ENCODE data around the gene CCNJ.

The CCNJ gene

DNA sequence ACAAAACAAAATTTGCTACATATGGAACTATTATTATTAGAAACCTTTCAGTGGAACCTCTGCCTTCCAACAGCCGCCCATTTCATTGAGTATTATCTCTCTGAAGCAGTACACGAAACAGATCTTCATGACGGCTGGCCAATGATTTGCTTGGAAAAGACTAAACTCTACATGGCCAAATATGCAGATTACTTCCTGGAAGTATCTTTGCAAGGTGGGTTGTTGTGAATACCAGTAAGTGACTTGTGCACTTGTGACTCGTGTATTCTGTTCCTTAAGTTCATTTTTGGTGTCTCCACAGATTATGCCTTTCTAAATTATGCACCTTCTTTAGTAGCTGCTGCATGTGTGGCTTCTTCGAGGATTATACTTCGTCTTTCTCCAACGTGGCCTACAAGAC lies 13.4 kb downstream of the CCNJ start:
- DNase-seq (ENCODE audit: low read depth in 2 of 2): no peak

DNA sequence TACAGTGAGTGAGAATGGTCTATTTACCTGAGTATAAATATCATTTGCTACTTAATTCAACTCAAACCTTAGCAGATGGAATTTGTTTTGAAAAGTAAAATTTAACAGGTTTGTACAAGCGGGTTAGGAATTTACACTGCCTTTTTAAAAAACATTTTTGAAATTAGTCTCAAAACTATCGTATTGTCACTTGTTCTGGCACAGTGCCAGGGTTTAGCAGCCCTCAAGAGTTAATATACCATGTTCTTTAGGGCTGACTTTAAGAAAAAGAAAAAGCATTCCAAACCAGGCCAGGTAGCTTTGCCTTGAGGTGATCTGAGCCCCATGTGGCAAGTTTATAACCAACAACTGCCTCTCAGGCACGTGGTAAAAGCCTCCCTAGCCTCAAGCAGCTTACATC lies 17.8 kb downstream of the CCNJ start:
- no peak for DNase-seq (ENCODE audit: low read depth in 2 of 2)

DNA sequence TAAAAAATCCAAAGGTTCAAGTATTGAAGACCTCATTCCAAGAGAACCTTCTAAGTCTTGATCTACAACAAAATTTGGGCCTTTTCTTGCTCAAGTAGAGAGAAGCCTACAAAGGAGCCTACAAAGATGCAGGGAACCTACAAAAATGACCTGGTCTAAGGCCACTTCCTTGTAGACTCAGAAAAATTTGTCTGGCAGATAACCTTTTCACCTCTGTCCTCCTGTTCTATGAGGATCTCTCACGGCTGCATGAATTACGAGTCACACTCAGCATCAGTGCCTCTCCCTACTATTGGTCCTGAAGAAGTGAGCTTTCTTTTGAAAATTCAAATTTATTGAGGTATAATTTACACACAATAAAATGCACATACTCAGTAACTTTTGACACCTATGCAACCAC lies 29.3 kb downstream of the CCNJ start:
- DNase-seq (ENCODE audit: low read depth in 2 of 2): no peak

DNA sequence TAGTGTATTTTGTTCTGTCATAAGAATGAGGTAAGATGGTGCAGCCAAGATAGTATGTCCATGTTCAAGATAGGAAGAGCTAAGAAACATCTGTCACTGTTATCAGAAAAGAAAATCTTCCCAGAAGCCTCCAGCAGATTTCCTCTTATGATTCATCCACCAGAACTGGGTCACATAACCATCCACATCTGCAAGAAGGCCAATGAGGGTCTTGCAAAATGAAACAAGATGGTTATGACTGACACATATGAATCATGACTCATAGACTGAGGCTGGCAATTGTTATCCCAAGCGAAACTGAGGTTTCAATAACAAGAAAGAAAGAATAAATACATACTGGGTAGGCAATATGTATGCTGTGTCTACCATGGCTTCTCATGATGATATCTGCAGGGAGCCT lies 30.3 kb downstream of the CCNJ start:
- DNase-seq (ENCODE audit: low read depth in 2 of 2): no peak

DNA sequence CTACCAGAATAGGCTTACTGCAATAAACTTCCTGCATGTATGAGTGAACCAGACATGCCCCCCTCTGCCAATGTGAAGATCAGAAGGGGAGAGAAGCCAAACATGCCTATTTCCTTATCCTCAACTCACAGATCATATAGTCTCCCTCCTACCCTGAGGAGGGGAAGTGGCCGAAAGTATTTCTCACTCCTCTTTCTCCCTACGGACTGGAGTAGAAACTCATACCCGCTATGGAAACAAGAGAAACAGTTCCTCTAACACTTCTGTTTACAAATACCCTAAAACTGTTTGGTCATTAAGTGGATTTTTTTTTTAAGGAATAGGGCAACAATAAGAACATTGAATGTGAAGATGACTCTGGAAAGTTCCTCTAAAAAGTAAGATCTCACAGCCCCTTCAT lies 31.4 kb downstream of the CCNJ start:
- DNase-seq (ENCODE audit: low read depth in 2 of 2): no peak

DNA sequence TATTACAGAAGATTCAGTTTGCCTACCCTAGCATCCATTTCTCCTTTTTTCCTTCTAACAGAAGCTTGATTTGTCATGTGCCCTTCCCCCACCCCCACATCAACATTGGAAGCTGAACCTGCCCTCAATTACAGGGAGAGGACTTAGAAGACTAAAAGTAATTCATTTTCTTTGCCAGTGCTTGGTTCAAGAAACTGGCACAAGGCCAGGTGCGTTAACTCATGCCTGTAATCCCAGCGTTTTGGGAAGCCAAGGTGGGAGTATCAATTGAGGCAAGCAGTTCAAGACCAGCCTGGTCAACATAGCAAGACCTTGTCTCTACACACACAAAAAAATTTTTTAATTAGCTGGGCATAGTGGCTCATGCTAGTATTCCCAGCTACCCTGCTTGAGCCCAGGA lies 32.6 kb downstream of the CCNJ start:
- no peak for DNase-seq (ENCODE audit: low read depth in 2 of 2)

DNA sequence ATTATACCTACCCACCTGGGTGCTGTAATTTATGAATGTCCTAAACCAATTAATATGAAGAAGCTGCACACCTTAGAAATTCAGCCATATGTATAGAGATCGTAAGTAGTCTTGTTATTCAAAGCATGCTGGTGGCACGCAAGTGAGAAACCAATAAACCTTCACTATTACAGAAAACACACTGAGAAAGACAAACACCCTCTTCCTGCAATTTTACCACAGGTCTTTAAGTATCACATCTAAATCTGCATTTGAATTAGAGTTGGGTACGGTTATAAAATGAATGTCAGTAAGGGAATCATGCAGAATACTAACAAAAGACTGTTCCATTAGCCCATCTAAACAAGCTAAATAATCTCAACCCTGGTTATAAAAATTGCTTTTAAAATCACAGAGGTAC lies 33.8 kb downstream of the CCNJ start:
- DNase-seq (ENCODE audit: low read depth in 2 of 2): no peak

DNA sequence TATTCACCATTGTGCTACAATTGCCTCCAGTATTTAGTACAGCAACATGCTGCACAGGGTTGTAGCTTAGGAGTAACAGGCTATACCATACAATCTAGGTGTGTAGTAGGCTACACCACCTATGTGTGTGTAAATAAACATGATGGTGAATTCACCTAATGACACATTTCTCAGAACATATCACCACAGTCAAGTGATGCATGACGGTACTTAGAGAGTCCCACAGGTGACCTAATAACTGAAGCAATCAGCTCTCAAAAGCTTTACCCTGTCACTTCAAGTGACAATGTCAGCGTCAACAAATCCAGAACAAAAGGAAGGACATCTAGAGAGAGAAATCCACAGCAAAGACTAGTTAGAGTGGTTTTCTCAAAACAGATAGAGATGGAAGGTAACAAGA lies 38.8 kb downstream of the CCNJ start:
- no peak for DNase-seq (ENCODE audit: low read depth in 2 of 2)

DNA sequence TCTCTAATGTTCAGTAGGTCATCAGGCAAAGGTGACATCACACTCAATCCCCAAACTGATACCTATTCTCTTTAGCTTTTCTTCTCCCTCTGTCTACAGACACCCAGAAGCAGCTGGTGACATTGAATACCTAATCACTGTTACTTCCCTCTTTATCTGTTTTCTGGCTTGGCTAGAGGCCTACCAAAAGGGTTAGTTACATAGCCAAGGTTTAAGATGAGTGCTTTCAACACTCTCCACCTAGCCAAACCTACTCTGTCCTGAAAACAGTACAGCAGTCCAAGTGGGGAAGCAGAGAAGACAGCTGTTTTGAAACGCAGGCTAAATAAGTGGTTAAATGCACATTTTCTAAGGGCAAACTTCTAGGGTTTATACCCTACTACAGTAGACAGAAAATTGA lies 39.4 kb downstream of the CCNJ start:
- DNase-seq (ENCODE audit: low read depth in 2 of 2): no peak

DNA sequence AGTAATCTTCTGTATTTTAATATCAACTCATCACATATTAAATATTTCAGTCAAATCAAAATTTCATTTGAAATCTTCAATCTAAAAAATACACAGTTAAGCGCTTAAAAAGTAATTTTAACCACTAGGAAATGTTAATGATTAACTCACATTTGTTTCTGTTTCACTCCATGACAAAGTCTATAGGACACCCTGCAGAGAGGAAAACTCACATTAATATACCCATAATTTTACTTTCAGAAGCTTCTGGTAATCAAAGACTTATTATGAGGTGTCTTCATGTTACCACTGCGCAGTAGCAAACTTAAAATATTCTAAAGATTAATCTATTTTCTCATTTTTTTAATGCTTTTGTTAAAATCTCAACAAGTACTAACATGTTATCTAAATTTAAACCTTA lies 45.7 kb downstream of the CCNJ start:
- no peak for DNase-seq (ENCODE audit: low read depth in 2 of 2)

DNA sequence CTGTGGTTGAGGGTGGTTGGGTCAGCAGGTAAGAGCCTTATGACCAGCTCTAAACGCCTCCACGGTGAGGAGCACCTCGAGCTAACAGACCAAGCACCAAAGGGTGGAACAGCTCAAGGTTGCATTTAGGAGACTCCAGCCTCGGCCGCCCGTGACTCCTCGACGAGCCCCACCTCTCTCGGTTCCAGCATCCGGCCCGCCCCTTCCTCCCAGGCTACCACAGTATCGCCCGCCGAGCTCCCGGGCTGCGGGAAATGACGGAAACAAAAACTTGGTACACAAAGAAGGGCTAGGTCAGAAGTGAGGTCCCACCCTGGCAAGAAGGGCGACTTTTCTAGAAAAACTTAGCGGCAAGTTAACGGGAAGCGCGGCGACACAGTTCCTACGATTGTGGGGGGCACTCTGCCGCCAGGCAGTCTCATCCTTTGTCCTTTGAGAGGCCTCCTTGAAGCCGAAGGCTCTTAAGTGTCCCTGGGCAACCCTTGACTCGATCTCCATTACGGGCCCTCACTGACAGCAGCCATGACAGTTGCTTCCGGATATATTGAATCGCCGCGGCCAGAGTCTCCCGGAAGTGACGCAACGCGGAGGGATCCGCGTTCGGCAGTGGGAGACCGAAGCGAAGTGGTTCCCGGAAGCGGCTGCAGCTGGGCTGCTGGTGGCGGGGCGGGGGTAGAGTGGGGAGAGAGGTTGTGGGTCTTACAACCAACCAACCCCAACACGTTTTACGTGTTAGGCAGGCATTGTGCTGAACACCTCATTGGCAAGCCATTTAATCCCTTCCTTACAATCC lies 46.5 kb downstream of the CCNJ start:
- peak; percentile 86 to 89 for DNase-seq (ENCODE audit: low read depth in 2 of 2)

DNA sequence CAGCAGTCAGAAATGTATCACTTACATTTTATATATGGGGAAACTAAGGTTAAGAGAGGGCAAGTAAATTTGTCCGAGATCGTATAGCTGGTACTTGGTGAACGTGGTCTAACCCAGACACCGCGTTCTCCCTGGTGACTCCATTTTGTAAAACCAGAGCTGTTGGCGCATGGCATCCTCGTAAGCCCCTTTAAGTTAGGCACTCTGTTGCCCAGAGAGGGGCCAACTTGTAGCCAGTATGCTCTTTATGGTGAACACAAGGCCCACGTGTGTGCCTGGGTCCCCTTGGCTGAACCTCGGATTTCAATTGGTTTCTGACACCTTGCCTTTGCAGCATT lies 47.0 kb downstream of the CCNJ start:
- no peak for DNase-seq (ENCODE audit: low read depth in 2 of 2)

DNA sequence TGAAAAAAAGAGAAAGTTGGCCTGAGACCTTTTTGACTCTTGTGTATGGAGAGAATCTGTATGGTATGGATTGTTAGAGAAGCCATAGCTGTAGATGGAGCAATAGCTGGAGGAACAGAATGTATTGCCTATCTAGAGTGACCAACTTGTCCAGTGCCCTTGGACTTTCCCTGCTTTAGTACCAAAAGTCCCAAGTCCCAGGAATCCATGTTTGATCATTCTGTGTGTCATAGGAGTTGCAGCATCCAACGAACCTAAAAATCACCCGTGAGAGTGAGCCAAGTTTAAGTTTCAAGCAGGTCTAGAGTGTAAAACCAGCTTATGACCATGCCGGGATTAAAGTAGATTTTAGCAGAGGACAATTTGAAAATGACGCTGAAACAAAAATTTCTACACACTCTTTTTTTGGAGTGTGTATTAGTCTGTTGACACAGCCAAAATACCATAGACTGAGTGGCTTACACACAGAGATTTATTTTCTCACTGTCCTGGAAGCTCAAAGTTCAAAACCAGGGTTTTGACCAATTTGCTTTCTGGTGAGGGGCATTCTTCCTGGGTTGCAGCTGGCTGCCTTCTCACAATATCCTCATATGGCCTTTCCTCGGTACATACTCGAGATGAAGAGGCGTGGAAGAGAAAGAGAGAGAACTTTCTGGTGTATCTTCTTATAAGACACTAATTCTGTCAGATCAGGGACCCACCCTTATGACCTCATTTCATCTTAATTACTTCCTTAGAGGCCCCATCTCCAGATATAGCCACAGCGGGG lies 49.8 kb downstream of the CCNJ start:
- DNase-seq (ENCODE audit: low read depth in 2 of 2): no peak

DNA sequence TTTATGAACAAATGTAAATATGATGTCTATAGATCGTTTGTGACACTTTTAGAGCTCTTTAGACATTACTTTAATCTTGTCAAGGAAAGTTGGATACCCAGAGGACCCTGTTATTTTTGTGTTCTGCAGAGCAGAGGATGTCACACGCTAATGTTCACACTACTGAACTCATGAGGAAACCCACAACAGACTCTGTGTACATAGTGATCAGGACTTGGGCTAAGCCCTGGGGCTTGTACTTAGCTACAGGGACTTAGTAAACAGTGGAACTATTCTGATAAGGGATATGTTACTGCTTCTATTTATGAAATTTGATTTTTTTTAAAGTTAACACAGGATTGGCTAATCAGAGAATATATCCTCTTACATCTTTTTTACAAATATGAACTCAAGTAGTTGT lies 50.6 kb downstream of the CCNJ start:
- DNase-seq (ENCODE audit: low read depth in 2 of 2): no peak

DNA sequence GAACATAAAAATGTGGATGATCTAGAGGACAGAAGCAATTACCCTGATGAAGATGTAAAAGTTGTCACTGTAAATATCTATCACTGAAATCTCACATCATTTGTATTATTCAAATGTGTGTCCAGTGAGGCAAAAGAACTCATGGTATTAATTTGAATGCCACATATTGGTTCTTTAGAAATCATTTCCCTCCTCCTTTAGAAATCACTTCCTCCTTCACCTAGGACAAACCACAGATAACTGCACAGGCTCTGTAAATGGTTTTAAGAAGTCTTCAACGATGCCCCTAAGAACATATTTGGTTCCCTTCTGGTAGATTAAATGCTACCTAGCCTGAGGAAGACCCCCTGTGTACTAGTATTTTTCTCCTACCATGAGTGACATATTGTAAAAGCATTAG lies 53.6 kb downstream of the CCNJ start:
- DNase-seq (ENCODE audit: low read depth in 2 of 2): no peak

DNA sequence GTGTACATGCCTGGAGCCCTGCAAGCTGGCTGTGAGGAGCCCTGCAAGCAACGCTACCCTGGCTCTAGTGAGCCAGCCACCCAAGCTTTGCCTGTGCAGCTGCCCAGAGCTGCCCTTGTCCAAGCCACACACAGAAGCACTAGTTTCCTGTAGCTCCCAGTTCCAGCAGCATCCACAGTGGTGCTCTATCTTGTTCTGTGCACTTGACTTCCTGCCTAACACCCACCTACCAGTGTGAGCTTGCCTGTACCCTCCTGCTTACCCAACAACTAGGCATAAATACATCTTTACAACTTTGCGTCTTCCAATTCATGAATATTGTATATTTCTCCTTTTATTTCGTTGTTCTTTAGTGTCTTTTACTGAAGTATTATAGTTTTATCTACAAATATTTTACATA lies 54.5 kb downstream of the CCNJ start:
- no peak for DNase-seq (ENCODE audit: low read depth in 2 of 2)

DNA sequence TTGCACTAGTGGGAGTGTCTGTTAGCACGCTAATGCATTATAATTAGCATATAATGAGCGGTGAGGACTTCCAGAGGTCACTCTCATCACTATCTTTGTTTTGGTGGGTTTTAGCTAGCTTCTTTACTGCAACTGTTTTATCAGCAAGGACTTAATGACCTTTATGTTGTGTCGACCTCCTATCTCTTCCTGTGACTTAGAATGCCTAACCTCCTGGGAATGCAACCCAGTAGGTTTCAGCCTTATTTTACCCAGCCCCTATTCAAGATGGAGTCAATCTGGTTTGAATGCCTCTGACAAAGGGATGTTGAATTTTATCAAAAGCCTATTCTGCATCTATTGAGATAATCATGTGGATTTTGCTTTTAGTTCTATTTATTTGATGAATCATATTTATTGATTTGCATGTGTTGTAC lies 64.2 kb downstream of the CCNJ start:
- no peak for DNase-seq (ENCODE audit: low read depth in 2 of 2)

Measured in stimulated activated CD4-positive, alpha-beta T cell treated with anti-CD3 and anti-CD28 coated beads, Interleukin-15, amount 100 ng/mL, for 48 hours (primary cell).